Progenitor cell of endocrine pancreas (in vitro differentiated cells): ENCODE data around the gene MAG. TPM values are rescaled to one million over a fixed set of nuclear protein-coding genes. Genes with fewer than 3 reads are reported as not detected.

ENCODE experiments used
- DNase-seq: peaks from one replicate; pipeline ENCODE4 v3.0.0; 2021; ENCODE audit warnings: low spot score; ENCODE audit not compliant: unreplicated experiment
- H3K27ac Mint-ChIP-seq: 2 replicates; pipeline ENCODE4 v1.8.0; 2021; ENCODE audit warnings: mild to moderate bottlenecking, moderate library complexity, mixed read lengths
- H3K27me3 Mint-ChIP-seq: 2 replicates; pipeline ENCODE4 v1.8.0; 2021; ENCODE audit warnings: mixed read lengths
- H3K36me3 Mint-ChIP-seq: 2 replicates; pipeline ENCODE4 v1.8.0; 2022; ENCODE audit warnings: mixed read lengths; ENCODE audit not compliant: insufficient read depth
- H3K4me1 Mint-ChIP-seq: 2 replicates; pipeline ENCODE4 v1.8.0; 2021; ENCODE audit warnings: low read depth, mixed read lengths
- H3K4me3 Mint-ChIP-seq: 2 replicates; pipeline ENCODE4 v1.8.0; 2021; ENCODE audit warnings: low read depth, mild to moderate bottlenecking, moderate library complexity, mixed read lengths
- H3K9me3 Mint-ChIP-seq: 2 replicates; pipeline ENCODE4 v1.8.0; 2021; ENCODE audit warnings: low read depth, mixed read lengths
- total RNA-seq: library from RNA; stranded (reverse); gene quantifications from 2 replicates; pipeline ENCODE4 v1.2.1, GENCODE V29; 2021
- TF ChIP-seq, protein P1 (sequence below): fragments of 200-600 bp; sonication (generic); IDR thresholded peaks from one replicate; pipeline ENCODE4 v1.5.0; 2021; ENCODE audit warnings: antibody characterized with exemption, mild to moderate bottlenecking; ENCODE audit not compliant: unreplicated experiment

MAG gene
- total RNA-seq, 1 donor from 2014 or later, result 1.4 TPM

DNA sequence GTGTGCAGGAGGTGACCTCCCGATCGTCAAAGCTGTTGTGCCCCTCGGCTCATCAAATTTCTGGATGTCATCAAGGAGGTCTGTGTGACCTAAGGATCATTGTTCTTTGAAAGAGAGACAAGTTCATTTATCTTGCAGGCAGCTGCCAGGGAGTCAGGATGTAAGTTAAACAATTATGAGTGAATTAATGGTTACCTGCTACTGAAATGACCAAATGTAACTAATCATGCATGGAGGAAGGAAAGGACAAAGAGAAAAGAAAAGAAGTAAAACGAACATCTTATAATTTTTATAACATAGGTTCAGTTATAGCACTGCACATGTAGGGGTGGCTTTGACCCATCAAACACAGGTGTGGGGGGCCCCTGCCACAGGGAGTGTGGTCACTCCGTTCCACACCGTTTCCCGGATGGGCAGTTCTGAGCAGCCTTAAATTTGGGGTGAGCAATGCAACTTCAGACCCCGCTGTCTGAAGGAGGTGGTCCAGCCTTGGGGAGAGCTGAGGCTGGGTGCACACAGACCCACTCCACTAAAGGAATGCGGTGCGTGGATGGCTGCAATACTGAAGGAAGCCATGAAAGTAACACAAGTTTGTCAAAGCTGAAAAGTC lies 42.3 kb downstream of the MAG start:
- Mint-ChIP-seq H3K4me1 (no peaks in the 10 kb centered on the region), H3K36me3 (no peaks in the 10 kb centered on the region), H3K27me3 (peaks cover 3% of the 10 kb centered on the region), H3K4me3 (no peak overlapping the region), H3K9me3 (no peaks in the 10 kb centered on the region), H3K27ac (no peak overlapping the region)
- DNase-seq, result no peak
- TF ChIP-seq, protein P1, sequence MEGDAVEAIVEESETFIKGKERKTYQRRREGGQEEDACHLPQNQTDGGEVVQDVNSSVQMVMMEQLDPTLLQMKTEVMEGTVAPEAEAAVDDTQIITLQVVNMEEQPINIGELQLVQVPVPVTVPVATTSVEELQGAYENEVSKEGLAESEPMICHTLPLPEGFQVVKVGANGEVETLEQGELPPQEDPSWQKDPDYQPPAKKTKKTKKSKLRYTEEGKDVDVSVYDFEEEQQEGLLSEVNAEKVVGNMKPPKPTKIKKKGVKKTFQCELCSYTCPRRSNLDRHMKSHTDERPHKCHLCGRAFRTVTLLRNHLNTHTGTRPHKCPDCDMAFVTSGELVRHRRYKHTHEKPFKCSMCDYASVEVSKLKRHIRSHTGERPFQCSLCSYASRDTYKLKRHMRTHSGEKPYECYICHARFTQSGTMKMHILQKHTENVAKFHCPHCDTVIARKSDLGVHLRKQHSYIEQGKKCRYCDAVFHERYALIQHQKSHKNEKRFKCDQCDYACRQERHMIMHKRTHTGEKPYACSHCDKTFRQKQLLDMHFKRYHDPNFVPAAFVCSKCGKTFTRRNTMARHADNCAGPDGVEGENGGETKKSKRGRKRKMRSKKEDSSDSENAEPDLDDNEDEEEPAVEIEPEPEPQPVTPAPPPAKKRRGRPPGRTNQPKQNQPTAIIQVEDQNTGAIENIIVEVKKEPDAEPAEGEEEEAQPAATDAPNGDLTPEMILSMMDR, result no peak

DNA sequence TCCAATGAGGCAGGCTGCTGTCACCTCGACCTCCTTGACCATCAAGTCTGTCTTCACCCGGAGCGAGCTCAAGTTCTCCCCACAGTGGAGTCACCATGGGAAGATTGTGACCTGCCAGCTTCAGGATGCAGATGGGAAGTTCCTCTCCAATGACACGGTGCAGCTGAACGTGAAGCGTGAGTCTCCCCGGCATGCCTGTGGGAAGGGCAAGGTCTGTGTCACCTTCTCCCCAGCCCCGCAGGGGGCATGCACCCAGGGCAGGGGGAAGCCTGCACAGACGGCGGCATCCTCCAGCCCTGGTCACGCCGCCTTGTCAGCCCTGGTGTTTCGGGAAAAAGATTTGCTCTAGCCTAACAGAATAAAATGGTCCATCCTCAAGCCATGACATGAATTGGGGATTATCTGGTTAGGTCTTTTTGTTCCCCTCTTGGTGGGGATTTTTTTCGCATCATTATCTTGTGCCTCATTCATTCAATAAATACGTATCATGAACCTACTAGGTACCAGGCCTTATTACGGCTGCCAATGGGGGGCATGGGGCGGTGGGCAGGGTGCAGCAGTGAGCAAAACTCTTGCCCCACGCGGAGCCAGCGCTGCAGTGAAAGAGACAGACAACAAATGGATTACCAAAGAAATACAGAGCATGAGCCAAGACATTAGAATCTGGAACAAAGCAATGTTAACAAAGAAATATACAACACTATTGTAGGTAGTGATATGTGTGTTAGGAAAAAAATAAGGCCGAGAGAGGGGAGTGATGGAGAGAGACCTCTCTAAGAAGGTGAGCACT lies 44.4 kb downstream of the MAG start:
- no peaks in the 10 kb centered on the region for H3K4me1 Mint-ChIP-seq
- no peaks in the 10 kb centered on the region for H3K9me3 Mint-ChIP-seq
- H3K27ac Mint-ChIP-seq, result no peak overlapping the region
- no peaks in the 10 kb centered on the region for H3K27me3 Mint-ChIP-seq
- no peak for DNase-seq
- TF ChIP-seq, protein P1, result no peak
- H3K4me3 Mint-ChIP-seq, result no peak overlapping the region
- no peaks in the 10 kb centered on the region for H3K36me3 Mint-ChIP-seq

DNA sequence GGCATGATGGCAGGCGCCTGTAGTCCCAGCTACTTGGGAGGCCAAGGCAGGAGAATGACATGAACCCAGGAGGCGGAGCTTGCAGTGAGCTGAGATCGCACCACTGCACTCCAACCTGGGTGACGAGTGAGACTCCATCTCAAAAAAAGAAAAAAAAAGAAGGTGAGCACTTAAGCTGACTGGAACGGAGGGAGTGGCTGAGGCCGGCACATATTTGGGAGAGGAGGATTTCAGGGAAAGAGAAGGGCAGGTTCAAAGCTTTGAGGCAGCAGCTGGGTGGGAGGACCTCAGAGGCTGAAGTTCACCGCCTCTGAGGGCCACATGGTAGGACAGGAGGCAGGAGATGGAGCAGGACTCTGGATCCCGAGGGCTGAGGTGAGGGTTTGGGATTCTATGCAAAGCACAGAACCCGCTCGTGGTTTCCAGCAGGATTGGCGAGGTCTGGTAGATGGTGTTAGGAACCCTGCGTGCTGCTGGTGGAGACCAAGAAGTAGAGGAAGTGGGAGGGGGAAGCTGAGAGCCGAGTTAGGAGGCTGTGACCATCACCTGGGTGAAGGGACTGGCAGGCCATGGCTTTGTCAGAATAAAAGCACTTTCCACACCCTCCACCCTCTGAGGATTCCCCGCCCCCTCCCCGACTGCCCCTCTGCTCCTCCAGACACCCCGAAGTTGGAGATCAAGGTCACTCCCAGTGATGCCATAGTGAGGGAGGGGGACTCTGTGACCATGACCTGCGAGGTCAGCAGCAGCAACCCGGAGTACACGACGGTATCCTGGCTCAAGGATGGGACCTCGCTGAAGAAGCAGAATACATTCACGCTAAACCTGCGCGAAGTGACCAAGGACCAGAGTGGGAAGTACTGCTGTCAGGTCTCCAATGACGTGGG lies 45.4 kb downstream of the MAG start:
- peaks cover 1% of the 10 kb centered on the region for H3K27me3 Mint-ChIP-seq
- no peaks in the 10 kb centered on the region for H3K9me3 Mint-ChIP-seq
- no peak overlapping the region for H3K27ac Mint-ChIP-seq
- no peaks in the 10 kb centered on the region for H3K4me1 Mint-ChIP-seq
- TF ChIP-seq, protein P1, result no peak
- DNase-seq, result no peak
- H3K36me3 Mint-ChIP-seq, result no peaks in the 10 kb centered on the region
- H3K4me3 Mint-ChIP-seq, result no peak overlapping the region

DNA sequence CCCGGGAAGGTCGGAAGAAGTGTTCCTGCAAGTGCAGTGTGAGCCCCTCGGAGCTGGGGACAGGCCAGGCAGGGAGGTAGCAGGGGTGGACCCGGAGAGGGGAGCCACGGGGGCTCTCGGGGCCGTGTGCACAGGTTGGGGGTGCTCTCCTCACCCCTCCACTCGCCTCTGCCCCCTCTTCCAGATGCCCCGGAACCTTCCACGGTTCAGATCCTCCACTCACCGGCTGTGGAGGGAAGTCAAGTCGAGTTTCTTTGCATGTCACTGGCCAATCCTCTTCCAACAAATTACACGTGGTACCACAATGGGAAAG lies 46.0 kb downstream of the MAG start:
- Mint-ChIP-seq H3K9me3 (no peaks in the 10 kb centered on the region), H3K27ac (no peak overlapping the region), H3K4me3 (no peak overlapping the region), H3K4me1 (no peaks in the 10 kb centered on the region), H3K36me3 (no peaks in the 10 kb centered on the region), H3K27me3 (peaks cover 4% of the 10 kb centered on the region)
- TF ChIP-seq, protein P1, result no peak
- no peak for DNase-seq

DNA sequence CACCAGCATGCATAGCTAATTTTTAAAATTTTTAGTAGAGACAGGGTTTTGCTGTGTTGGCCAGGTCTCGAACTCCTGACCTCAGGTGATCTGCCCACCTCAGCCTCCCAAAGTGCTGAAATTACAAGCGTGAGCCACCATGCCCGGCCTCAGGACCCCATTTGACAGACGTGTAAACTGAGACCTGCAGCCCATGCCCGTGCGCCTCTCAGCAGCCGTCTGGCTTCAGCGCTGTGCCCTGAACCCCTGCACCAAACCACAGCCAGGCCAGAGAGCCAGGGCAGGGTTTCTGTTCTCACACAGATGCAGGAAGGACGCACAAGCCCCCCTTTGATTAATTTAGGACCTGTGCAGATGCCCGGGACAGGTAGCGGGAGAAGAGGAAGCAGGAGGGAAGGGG lies 48.5 kb downstream of the MAG start:
- Mint-ChIP-seq H3K36me3 (no peaks in the 10 kb centered on the region), H3K4me3 (no peak overlapping the region), H3K27ac (no peak overlapping the region), H3K4me1 (no peaks in the 10 kb centered on the region), H3K27me3 (peaks cover 7% of the 10 kb centered on the region), H3K9me3 (no peaks in the 10 kb centered on the region)
- TF ChIP-seq, protein P1, result no peak
- DNase-seq, result no peak
